AG04450 (cell line): ENCODE results near the gene DCD. TPM values are rescaled to one million over a fixed set of nuclear protein-coding genes. Genes with fewer than 3 reads are reported as not detected.
"Not testable (repeated sequence)": the region's sequence is repeated elsewhere in the genome, so short reads cannot be mapped to it uniquely, and the experiment has no call there.

Source experiments
- CTCF ChIA-PET: fragments of 300-600, 350-600 bp; formaldehyde crosslinking; extraction: SDS; loops from one replicate; lab custom pipeline; 2022; ENCODE audit warnings: antibody characterized with exemption, inconsistent platforms; lab: Charles Lee
- POLR2A ChIA-PET: fragments of 350-600 bp; formaldehyde crosslinking; extraction: SDS; loops from one replicate; lab custom pipeline; 2021; ENCODE audit warnings: antibody characterized with exemption, inconsistent platforms; lab: Yijun Ruan, JAX
- DNase-seq: peaks from one replicate; pipeline ENCODE4 v3.0.0-alpha.2; 2011; ENCODE audit warnings: low read depth, low spot score
- H3K27ac ChIP-seq: one replicate; pipeline ENCODE4 v1.5.1; 2012; ENCODE audit warnings: low read depth, low read length, control low read depth
- H3K27me3 ChIP-seq: one replicate; pipeline ENCODE4 v1.6.0; 2012; ENCODE audit warnings: low read length; ENCODE audit not compliant: control insufficient read depth, insufficient read depth
- H3K4me3 ChIP-seq: 2 replicates; pipeline ENCODE4 v1.5.1; 2011; ENCODE audit warnings: mild to moderate bottlenecking, low read depth, low read length, control low read depth
- H3K9me3 ChIP-seq: 2 replicates; pipeline ENCODE4 v1.5.1; 2012; ENCODE audit warnings: low read length; ENCODE audit not compliant: control insufficient read depth, insufficient read depth
- CTCF ChIP-seq: IDR thresholded peaks from 2 replicates; pipeline ENCODE4 v1.5.1; 2011; ENCODE audit warnings: low read depth, low read length, control low read depth, inconsistent platforms
- polyA plus RNA-seq: library from polyadenylated mRNA; depleted of rRNA; stranded (reverse); fragments of >200 nt; gene quantifications from 2 replicates; pipeline ENCODE4 v1.2.3, GENCODE V29; 2011

Gene DCD
- polyA plus RNA-seq, 1 experiment, result not detected

GRCh38 chr12:54650889-54651288 lies 2.7 kb upstream of the DCD start:
- TF ChIP-seq CTCF, result no peak
- POLR2A ChIA-PET, result no interaction called here
- Histone ChIP-seq H3K27me3 (no peaks in the 10 kb centered on the region), H3K27ac (no peak overlapping the region), H3K4me3 (no peak overlapping the region), H3K9me3 (no peaks in the 10 kb centered on the region)
- DNase-seq, result no peak
- CTCF ChIA-PET, result no interaction called here

DNA sequence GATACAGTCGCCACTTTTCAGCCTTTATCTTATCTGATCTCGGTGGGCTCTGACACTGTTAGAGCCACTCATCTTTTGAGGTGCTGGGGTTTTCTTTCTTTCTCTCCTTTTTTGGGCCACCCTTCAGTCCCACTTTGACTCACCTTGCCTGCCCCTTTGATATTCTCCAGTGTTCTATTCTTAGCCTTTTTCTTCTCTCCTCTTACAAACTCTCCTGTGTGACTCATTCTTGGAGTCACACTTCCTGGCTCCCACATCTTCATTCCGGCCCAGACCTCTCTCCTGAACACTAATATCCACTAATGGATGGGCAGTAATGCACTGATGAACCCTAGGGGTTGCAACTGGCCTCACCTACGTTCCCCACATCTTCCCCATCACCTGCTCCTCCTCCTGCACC lies 2.2 kb upstream of the DCD start:
- DNase-seq, result no peak
- no peaks in the 10 kb centered on the region for H3K9me3 ChIP-seq
- no peaks in the 10 kb centered on the region for H3K27me3 ChIP-seq
- H3K27ac ChIP-seq, result no peak overlapping the region
- ChIA-PET POLR2A (no interaction called here), CTCF (no interaction called here)
- TF ChIP-seq CTCF, result no peak
- no peak overlapping the region for H3K4me3 ChIP-seq

DNA sequence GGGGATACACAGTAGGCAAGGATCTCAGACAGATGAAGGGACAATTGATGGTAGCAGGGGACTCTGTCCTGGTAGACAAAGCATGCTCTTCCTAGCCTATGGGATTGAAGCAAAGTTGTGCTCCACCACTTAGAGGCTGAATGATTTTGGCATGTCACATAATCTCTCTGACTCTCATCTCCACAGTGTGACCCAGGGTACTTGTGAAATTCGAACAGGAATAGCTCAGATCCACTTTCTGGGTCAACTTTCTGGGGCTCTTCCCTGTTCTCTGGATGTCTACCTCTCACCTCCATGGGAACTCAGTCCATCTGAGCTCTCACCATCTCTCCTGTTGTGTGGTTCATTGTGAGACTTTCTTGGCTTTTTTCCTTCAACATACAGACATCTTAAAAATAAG lies 1.7 kb upstream of the DCD start:
- no peak for TF ChIP-seq CTCF
- ChIA-PET POLR2A (no interaction called here), CTCF (no interaction called here)

GRCh38 chr12:54641554-54641953 lies 6.6 kb downstream of the DCD start:
- TF ChIP-seq CTCF, result no peak
- no peak for DNase-seq
- Histone ChIP-seq H3K27me3 (no peaks in the 10 kb centered on the region), H3K27ac (no peak overlapping the region), H3K9me3 (no peaks in the 10 kb centered on the region), H3K4me3 (no peak overlapping the region)
- CTCF ChIA-PET, result no interaction called here
- POLR2A ChIA-PET, result no interaction called here

More for the DNA sequence above, 1.7 kb upstream of the DCD start:
- no peaks in the 10 kb centered on the region for H3K9me3 ChIP-seq
- no peaks in the 10 kb centered on the region for H3K27me3 ChIP-seq
- no peak overlapping the region for H3K4me3 ChIP-seq
- DNase-seq, result no peak
- H3K27ac ChIP-seq, result no peak overlapping the region

- TF ChIP-seq CTCF, result no peak
- CTCF ChIA-PET, result no interaction called here
- Histone ChIP-seq H3K27me3 (no peaks in the 10 kb centered on the region), H3K4me3 (no peak overlapping the region), H3K27ac (no peak overlapping the region), H3K9me3 (no peaks in the 10 kb centered on the region)
- POLR2A ChIA-PET, result no interaction called here
- DNase-seq, result no peak
Measured at GRCh38 chr12:54641089-54641488, 7.1 kb downstream of the DCD start.

GRCh38 chr12:54639112-54639511 lies 9.1 kb downstream of the DCD start:
- POLR2A ChIA-PET, H3K9me3 ChIP-seq, H3K4me3 ChIP-seq, CTCF ChIA-PET, H3K27me3 ChIP-seq, DNase-seq, H3K27ac ChIP-seq: not testable (repeated sequence)
